ENCODE measurements around the gene SPG7.

SPG7 gene

DNA sequence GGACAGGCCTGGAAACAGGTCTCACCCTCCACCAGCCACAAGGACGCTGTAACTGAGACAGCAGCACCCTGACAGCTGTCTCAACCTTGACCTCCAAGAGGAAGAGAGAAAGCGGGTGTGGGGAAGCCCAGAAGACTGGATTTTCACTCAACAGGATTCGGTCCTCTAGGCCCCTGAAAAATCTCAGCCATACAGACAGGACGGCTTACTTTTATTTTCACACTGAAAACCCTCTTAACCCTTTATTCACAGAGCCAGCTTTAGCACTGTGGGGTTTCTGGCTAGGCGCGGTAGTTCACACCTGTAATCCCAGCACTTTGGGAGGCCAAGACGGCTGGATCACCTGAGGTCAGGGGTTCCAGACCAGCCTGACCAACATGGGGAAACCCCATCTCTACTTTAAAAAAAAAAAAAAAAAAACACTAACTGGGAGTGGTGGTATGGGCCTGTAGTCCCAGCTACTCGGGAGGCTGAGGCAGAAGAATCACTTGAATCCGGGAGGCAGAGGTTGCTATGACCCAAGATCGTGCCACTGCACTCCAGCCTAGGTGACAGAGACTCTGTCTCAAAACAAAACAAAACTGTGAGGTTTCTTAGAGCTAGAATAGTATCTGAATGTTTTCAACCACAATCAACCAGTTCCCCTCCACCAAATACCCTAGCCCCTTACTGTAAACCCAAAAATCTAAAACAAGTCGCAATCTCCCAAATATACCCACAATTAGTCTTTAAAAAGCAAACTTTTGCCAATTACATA is 23.1 kb upstream of the SPG7 start:
- TF ChIP-seq EZH2 (IDR thresholded peaks at IDR 0.05; ENCODE audit: borderline replicate concordance, low read length): no peak
- TF ChIP-seq, protein P1, sequence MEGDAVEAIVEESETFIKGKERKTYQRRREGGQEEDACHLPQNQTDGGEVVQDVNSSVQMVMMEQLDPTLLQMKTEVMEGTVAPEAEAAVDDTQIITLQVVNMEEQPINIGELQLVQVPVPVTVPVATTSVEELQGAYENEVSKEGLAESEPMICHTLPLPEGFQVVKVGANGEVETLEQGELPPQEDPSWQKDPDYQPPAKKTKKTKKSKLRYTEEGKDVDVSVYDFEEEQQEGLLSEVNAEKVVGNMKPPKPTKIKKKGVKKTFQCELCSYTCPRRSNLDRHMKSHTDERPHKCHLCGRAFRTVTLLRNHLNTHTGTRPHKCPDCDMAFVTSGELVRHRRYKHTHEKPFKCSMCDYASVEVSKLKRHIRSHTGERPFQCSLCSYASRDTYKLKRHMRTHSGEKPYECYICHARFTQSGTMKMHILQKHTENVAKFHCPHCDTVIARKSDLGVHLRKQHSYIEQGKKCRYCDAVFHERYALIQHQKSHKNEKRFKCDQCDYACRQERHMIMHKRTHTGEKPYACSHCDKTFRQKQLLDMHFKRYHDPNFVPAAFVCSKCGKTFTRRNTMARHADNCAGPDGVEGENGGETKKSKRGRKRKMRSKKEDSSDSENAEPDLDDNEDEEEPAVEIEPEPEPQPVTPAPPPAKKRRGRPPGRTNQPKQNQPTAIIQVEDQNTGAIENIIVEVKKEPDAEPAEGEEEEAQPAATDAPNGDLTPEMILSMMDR (IDR thresholded peaks at IDR 0.05; ENCODE audit: low read length): no peak
- H3K36me3 ChIP-seq (ENCODE audit: insufficient read depth, low read length): peaks cover 13% of the 10 kb centered on the region
- peak overlapping the region; percentile 34 for H3K4me2 ChIP-seq (ENCODE audit: low read length)
- peak overlapping the region; percentile 59 for H3K27ac ChIP-seq (ENCODE audit: low read depth, low read length, poor library complexity, severe bottlenecking)
- H3K4me3 ChIP-seq (ENCODE audit: low read depth, low read length, poor library complexity, severe bottlenecking): no peak overlapping the region
- H3K79me2 ChIP-seq (ENCODE audit: insufficient read depth, low read length): peaks cover 89% of the 10 kb centered on the region
- no peak overlapping the region; the same call in 1 of the 2 replicates for H3K9ac ChIP-seq (ENCODE audit: low read length)
- H2AFZ ChIP-seq (ENCODE audit: low read length): no peak overlapping the region
- peaks cover 11% of the 10 kb centered on the region; the same call in 1 of the 2 replicates for H4K20me1 ChIP-seq (ENCODE audit: insufficient read depth, low read length)
- no peaks in the 10 kb centered on the region for H3K27me3 ChIP-seq (ENCODE audit: insufficient read depth, low read length)
- no peaks in the 10 kb centered on the region for H3F3A ChIP-seq (ENCODE audit: insufficient read depth, low read length)
- peaks cover 83% of the 10 kb centered on the region for H3K4me1 ChIP-seq (ENCODE audit: insufficient read depth, low read length, severe bottlenecking)
- H3K9me3 ChIP-seq (ENCODE audit: low read length): no peaks in the 10 kb centered on the region
- no peaks in the 10 kb centered on the region for H3K9me2 ChIP-seq (ENCODE audit: low read depth, low read length)

DNA sequence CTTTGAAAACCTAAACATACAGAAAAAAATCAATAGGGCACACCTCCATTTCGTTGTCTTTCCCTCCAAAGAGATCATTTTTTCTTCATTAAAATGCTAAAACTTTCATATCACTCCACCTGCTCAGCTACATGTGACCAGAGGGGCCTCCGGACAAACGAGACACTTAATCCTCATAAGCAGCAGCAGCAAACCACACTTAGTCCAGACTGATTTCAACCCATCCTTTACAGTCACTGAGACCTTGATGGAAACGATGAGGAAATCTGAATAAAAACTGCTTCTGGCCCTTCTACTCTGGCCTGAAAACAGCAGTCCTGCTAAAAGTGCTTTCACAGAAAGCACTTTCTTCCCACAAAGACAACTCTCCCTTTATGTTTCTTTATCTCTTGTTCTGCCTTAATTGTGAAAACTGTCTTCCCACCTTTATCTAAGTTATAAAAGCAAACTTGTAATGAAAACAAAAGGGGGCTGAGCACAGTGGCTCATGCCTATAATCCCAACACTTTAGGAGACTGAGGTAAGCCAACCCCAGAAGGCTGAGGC is 22.4 kb upstream of the SPG7 start:
- H4K20me1 ChIP-seq (ENCODE audit: insufficient read depth, low read length): peaks cover 11% of the 10 kb centered on the region; the same call in 1 of the 2 replicates
- TF ChIP-seq EZH2 (IDR thresholded peaks at IDR 0.05; ENCODE audit: borderline replicate concordance, low read length): no peak
- TF ChIP-seq, protein P1 (IDR thresholded peaks at IDR 0.05; ENCODE audit: low read length): no peak
- H3K9me2 ChIP-seq (ENCODE audit: low read depth, low read length): no peaks in the 10 kb centered on the region
- no peaks in the 10 kb centered on the region for H3K9me3 ChIP-seq (ENCODE audit: low read length)
- no peaks in the 10 kb centered on the region for H3F3A ChIP-seq (ENCODE audit: insufficient read depth, low read length)
- H3K4me2 ChIP-seq (ENCODE audit: low read length): peak overlapping the region; percentile 34
- peaks cover 82% of the 10 kb centered on the region for H3K79me2 ChIP-seq (ENCODE audit: insufficient read depth, low read length)
- H3K27ac ChIP-seq (ENCODE audit: low read depth, low read length, poor library complexity, severe bottlenecking): peak overlapping the region; percentile 59
- no peaks in the 10 kb centered on the region for H3K27me3 ChIP-seq (ENCODE audit: insufficient read depth, low read length)
- H2AFZ ChIP-seq (ENCODE audit: low read length): no peak overlapping the region
- H3K9ac ChIP-seq (ENCODE audit: low read length): peak overlapping the region; percentile 14; the same call in 1 of the 2 replicates
- H3K36me3 ChIP-seq (ENCODE audit: insufficient read depth, low read length): peaks cover 13% of the 10 kb centered on the region
- no peak overlapping the region for H3K4me3 ChIP-seq (ENCODE audit: low read depth, low read length, poor library complexity, severe bottlenecking)
- H3K4me1 ChIP-seq (ENCODE audit: insufficient read depth, low read length, severe bottlenecking): peaks cover 78% of the 10 kb centered on the region

DNA sequence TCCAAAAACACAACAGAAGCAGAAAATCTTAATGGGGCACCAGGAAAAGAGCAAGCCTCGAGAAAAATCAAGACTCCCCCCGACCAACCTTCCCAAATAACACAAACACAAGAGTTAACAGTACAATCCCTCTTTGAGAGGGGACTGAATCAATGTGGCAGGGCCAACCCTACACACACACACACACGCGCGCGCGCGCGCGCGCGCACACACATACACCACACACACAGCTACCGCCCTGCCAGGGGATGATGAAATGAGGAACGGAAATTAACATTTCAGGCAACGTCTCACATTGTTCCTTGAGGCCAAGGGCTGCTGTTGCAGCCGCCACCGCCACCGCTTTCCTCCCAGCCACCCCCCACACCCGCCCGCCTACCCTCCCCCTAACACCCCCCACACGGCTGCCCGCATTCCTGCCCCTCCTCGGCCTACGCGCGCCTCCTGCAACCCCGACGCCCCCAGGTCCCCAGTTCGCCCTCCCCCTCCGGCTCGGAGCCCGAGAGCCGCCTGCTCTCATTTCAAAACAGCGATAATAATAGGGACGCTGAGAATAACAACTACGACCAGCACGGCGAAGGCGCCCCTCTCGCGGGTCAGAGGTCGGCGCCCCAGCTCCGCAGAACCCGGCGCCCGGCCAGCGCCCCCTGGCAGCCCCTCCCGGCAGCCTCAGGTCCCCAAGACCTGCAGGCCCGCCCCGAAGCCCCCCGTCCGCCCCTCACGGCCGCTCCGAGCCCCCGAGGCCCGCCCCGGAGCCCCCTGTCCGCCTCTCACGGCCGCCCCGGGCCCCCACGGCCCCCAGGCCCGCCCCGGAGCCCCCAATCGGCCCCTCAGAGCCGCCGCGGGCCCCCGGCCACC is 18.9 kb upstream of the SPG7 start:
- Histone ChIP-seq H3K9me3 (ENCODE audit: low read length) (no peaks in the 10 kb centered on the region), H2AFZ (ENCODE audit: low read length) (no peak overlapping the region), H3K4me3 (ENCODE audit: low read depth, low read length, poor library complexity, severe bottlenecking) (peak overlapping the region; percentile 77), H3K4me1 (ENCODE audit: insufficient read depth, low read length, severe bottlenecking) (peaks cover 60% of the 10 kb centered on the region), H3K79me2 (ENCODE audit: insufficient read depth, low read length) (peaks cover 47% of the 10 kb centered on the region), H3F3A (ENCODE audit: insufficient read depth, low read length) (no peaks in the 10 kb centered on the region), H3K4me2 (ENCODE audit: low read length) (peak overlapping the region; percentile 99), H3K9me2 (ENCODE audit: low read depth, low read length) (no peaks in the 10 kb centered on the region), H3K27ac (ENCODE audit: low read depth, low read length, poor library complexity, severe bottlenecking) (peak overlapping the region; percentile 83), H4K20me1 (ENCODE audit: insufficient read depth, low read length) (peaks cover 6% of the 10 kb centered on the region; the same call in 1 of the 2 replicates), H3K36me3 (ENCODE audit: insufficient read depth, low read length) (peaks cover 5% of the 10 kb centered on the region), H3K9ac (ENCODE audit: low read length) (peak overlapping the region; percentile 83), H3K27me3 (ENCODE audit: insufficient read depth, low read length) (no peaks in the 10 kb centered on the region)
- TF ChIP-seq, protein P1 (IDR thresholded peaks at IDR 0.05; ENCODE audit: low read length): no peak
- TF ChIP-seq EZH2 (IDR thresholded peaks at IDR 0.05; ENCODE audit: borderline replicate concordance, low read length): no peak
